GM23248 (cell line): ENCODE results near the gene MYMK.

Experiments
- EZH2 ChIP-seq: fragments of 200-600 bp; sonication (generic); IDR thresholded peaks from 2 replicates; pipeline ENCODE4 v1.6.1; 2018; ENCODE audit warnings: antibody characterized with exemption, mild to moderate bottlenecking; ENCODE audit not compliant: insufficient read depth, poor library complexity, severe bottlenecking
- EZH2phosphoT487 ChIP-seq: fragments of 200-600 bp; sonication (generic); IDR thresholded peaks from 2 replicates; pipeline ENCODE4 v1.6.1; 2018; ENCODE audit warnings: antibody characterized with exemption, moderate library complexity, mild to moderate bottlenecking, low read depth; ENCODE audit not compliant: insufficient read depth

- TF ChIP-seq EZH2 (no peak), EZH2phosphoT487 (no peak)
These were observed 51.0 kb downstream of the MYMK start for GRCh38 chr9:133473743-133474142.
